Natural killer cell (primary cell): ENCODE measurements around the gene CYTH4. TPM values are rescaled to one million over a fixed set of nuclear protein-coding genes. Genes with fewer than 3 reads are reported as not detected.

ENCODE experiments used
- ATAC-seq, 3 donors: fragments of 150-1000 bp in 2 of 3; fragments of 200-7000 bp in 1 of 3; cut with Tn5 transposase; 1 replicate in 1 of 3; 2 replicates in 2 of 3; pipeline ENCODE4 v1.10.0; 2021; ENCODE audit warnings: mild to moderate bottlenecking in 2 of 3, moderate library complexity in 2 of 3
- DNase-seq, 2 donors: peaks; one replicate each; pipeline versions ENCODE4 v3.0.0 to v3.0.0-alpha.2; 2013 to 2021; ENCODE audit warnings: mixed read lengths in 1 of 2
- H3K27ac ChIP-seq: one replicate; pipeline ENCODE4 v1.5.1; 2013; ENCODE audit warnings: mild to moderate bottlenecking, low read length
- H3K27me3 ChIP-seq: one replicate; pipeline ENCODE4 v1.6.1; 2013; ENCODE audit warnings: low read length; ENCODE audit not compliant: control insufficient read depth, insufficient read depth
- H3K36me3 ChIP-seq: one replicate; pipeline ENCODE4 v1.6.1; 2013; ENCODE audit warnings: low read length; ENCODE audit not compliant: control insufficient read depth, insufficient read depth
- H3K4me1 ChIP-seq: one replicate; pipeline ENCODE4 v1.6.1; 2013; ENCODE audit warnings: low read length; ENCODE audit not compliant: control insufficient read depth, insufficient read depth
- H3K4me3 ChIP-seq: one replicate; pipeline ENCODE4 v1.5.1; 2013; ENCODE audit warnings: low read length
- H3K9me3 ChIP-seq: one replicate; pipeline ENCODE4 v1.6.1; 2013; ENCODE audit warnings: low read length; ENCODE audit not compliant: control insufficient read depth, insufficient read depth
- H3K27ac Mint-ChIP-seq, 2 donors: one replicate each; pipeline ENCODE4 v1.8.0; 2022; ENCODE audit warnings: mild to moderate bottlenecking in 2 of 2, mixed read lengths in 2 of 2, moderate library complexity in 1 of 2
- H3K27me3 Mint-ChIP-seq, 2 donors: one replicate each; pipeline ENCODE4 v1.8.0; 2022; ENCODE audit warnings: low read depth in 2 of 2, mixed read lengths in 2 of 2
- H3K36me3 Mint-ChIP-seq: one replicate; pipeline ENCODE4 v1.8.0; 2022; ENCODE audit warnings: mixed read lengths
- H3K4me1 Mint-ChIP-seq, 2 donors: one replicate each; pipeline ENCODE4 v1.8.0; 2022; ENCODE audit warnings: mixed read lengths in 2 of 2
- H3K4me3 Mint-ChIP-seq: one replicate; pipeline ENCODE4 v1.8.0; 2022; ENCODE audit warnings: mild to moderate bottlenecking, moderate library complexity, mixed read lengths
- H3K9me3 Mint-ChIP-seq, 2 donors: one replicate each; pipeline ENCODE4 v1.8.0; 2022; ENCODE audit warnings: mixed read lengths in 2 of 2
- WGBS: methylation state at CpG from one replicate; pipeline ENCODE4 v1.1.7; 2013; ENCODE audit warnings: missing lambda C conversion rate; ENCODE audit not compliant: insufficient coverage; 5-methylcytosine and 5-hydroxymethylcytosine counted together
- intact Hi-C: fragments of 100-400 bp; cut with micrococcal nuclease; formaldehyde crosslinking; loops from one replicate; pipeline ENCODE4 v1.14.2; 2022
- total RNA-seq, 4 donors: library from RNA; stranded (reverse); fragments of 120-200 nt in 1 of 4; gene quantifications; one replicate each; pipeline versions ENCODE4 v1.2.3 to v1.2.4, GENCODE V29; 2013 to 2022
- TF ChIP-seq, protein P1 (sequence below): fragments of 200-600 bp; IDR thresholded peaks from one replicate; pipeline ENCODE4 v1.8.0; 2022; ENCODE audit warnings: antibody characterized with exemption

CYTH4 gene
- total RNA-seq, 3 donors from 2014 or later (not counting 1 experiment from before 2014, with no cell fraction given), result 219 to 260 (median 249) TPM

DNA sequence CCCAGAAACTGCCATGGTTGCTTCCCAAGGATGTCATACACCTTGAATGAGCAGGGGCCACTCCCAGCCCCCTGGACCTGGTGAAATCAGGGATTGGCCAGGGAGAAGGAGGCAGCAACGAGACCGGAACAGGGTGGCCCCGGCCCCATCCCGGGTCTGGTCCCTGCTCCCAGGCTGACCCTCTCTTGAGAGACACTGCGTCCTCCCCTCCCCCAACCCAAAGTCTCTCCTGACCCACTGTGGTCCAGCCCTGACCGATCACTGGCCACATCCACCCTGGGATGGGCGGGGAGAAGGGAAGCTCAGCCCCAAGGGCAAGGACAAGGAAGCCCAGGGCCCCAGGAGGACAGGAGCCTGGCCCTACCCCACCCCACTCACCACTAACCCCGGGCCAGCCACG, 12.4 kb downstream of the CYTH4 start:
- Mint-ChIP-seq H3K9me3 (no peaks in the 10 kb centered on the region), H3K27ac (peak overlapping the region in 1 of 2 donors; percentile 22), H3K27me3 (no peaks in the 10 kb centered on the region), H3K4me3 (no peak overlapping the region), H3K36me3 (peaks cover 21% of the 10 kb centered on the region), H3K4me1 (peaks cover 43 to 77% of the 10 kb centered on the region in 2 donors)
- TF ChIP-seq, protein P1, sequence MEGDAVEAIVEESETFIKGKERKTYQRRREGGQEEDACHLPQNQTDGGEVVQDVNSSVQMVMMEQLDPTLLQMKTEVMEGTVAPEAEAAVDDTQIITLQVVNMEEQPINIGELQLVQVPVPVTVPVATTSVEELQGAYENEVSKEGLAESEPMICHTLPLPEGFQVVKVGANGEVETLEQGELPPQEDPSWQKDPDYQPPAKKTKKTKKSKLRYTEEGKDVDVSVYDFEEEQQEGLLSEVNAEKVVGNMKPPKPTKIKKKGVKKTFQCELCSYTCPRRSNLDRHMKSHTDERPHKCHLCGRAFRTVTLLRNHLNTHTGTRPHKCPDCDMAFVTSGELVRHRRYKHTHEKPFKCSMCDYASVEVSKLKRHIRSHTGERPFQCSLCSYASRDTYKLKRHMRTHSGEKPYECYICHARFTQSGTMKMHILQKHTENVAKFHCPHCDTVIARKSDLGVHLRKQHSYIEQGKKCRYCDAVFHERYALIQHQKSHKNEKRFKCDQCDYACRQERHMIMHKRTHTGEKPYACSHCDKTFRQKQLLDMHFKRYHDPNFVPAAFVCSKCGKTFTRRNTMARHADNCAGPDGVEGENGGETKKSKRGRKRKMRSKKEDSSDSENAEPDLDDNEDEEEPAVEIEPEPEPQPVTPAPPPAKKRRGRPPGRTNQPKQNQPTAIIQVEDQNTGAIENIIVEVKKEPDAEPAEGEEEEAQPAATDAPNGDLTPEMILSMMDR, result no peak
- Histone ChIP-seq H3K27me3 (no peaks in the 10 kb centered on the region), H3K9me3 (no peaks in the 10 kb centered on the region), H3K27ac (no peak overlapping the region), H3K4me1 (peaks cover 66% of the 10 kb centered on the region), H3K4me3 (no peak overlapping the region), H3K36me3 (peaks cover 91% of the 10 kb centered on the region)
- DNase-seq (no peak), ATAC-seq (no peak)
- intact Hi-C loops, result no loop called here
- 93% methylated on average over 9 of the region's 9 CpGs for WGBS

DNA sequence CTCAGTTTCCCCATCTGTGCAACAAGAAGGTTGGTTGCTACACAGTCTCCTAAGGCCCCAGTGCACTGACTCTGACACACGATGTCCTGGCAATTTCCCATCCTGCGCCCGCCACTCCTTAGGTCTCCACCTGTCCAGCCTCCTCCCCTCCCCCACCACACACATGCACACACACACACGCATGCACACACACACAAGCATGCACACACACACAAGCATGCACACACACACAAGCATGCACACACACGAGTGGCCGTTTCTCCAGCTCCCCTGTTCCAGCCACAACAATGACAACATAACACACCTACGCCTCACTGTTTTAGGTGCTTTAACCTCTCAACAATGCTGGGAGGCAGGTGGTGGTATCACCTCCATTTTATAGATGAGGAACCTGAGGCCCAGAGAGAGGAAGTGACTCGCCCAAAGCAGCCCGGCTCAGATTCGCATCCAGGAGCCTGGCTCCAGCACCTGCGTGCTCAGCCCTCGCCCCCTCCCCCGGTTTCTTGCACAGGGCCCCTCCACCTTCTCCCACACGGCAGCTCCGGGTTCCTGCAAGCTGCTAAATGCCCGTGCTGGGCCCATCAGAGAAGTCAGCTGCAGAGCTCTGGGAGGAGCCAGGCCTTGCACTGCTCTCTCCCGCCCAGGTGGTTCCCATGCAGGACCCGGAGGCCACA, 13.0 kb downstream of the CYTH4 start:
- peaks cover 21% of the 10 kb centered on the region for H3K36me3 Mint-ChIP-seq
- no peaks in the 10 kb centered on the region for H3K27me3 Mint-ChIP-seq
- no peaks in the 10 kb centered on the region for H3K9me3 ChIP-seq
- H3K9me3 Mint-ChIP-seq, result no peaks in the 10 kb centered on the region
- no peak overlapping the region for H3K4me3 ChIP-seq
- ATAC-seq (no peak), DNase-seq (no peak)
- TF ChIP-seq, protein P1, result no peak
- H3K27ac ChIP-seq, result no peak overlapping the region
- H3K27ac Mint-ChIP-seq, result peak overlapping the region in 1 of 2 donors; percentile 22
- peaks cover 68% of the 10 kb centered on the region for H3K4me1 ChIP-seq
- WGBS, result 64% methylated on average over 18 of the region's 18 CpGs
- H3K4me1 Mint-ChIP-seq, result peaks cover 43 to 77% of the 10 kb centered on the region in 2 donors
- H3K27me3 ChIP-seq, result no peaks in the 10 kb centered on the region
- H3K36me3 ChIP-seq, result peaks cover 92% of the 10 kb centered on the region
- H3K4me3 Mint-ChIP-seq, result no peak overlapping the region
- intact Hi-C loops, result no loop called here

- Mint-ChIP-seq H3K9me3 (no peaks in the 10 kb centered on the region), H3K27me3 (no peaks in the 10 kb centered on the region), H3K4me1 (peaks cover 47 to 77% of the 10 kb centered on the region in 2 donors), H3K4me3 (no peak overlapping the region), H3K27ac (peak overlapping the region in 1 of 2 donors; percentile 22), H3K36me3 (peaks cover 20% of the 10 kb centered on the region)
- Histone ChIP-seq H3K4me3 (no peak overlapping the region), H3K27me3 (no peaks in the 10 kb centered on the region), H3K27ac (no peak overlapping the region), H3K36me3 (peaks cover 93% of the 10 kb centered on the region), H3K9me3 (no peaks in the 10 kb centered on the region), H3K4me1 (peaks cover 74% of the 10 kb centered on the region)
- TF ChIP-seq, protein P1, result no peak
- intact Hi-C loops, result no loop called here
- ATAC-seq (no peak), DNase-seq (no peak)
- WGBS, result 99% methylated on average over 11 of the region's 11 CpGs
These were observed 13.6 kb downstream of the CYTH4 start for GRCh38 chr22:37295946-37296345.
